Mesendoderm (in vitro differentiated cells): ENCODE measurements around the gene NNMT.

Source experiments
- DNase-seq: peaks from one replicate; pipeline ENCODE4 v3.0.0; 2013
- H2AK5ac ChIP-seq: 2 replicates; pipeline ENCODE4 v1.6.1; 2013; ENCODE audit warnings: low read length, inconsistent platforms
- H2BK120ac ChIP-seq: 2 replicates; pipeline ENCODE4 v1.6.1; 2013; ENCODE audit warnings: low read depth, mild to moderate bottlenecking, low read length, moderate library complexity, mixed read lengths
- H2BK15ac ChIP-seq: replicated peaks from 2 replicates; pipeline ENCODE4 v1.6.1; 2013; ENCODE audit warnings: low read depth, mild to moderate bottlenecking, moderate library complexity
- H2BK5ac ChIP-seq: 2 replicates; pipeline ENCODE4 v1.6.1; 2013; ENCODE audit warnings: low read length, inconsistent platforms
- H3K18ac ChIP-seq: 2 replicates; pipeline ENCODE4 v1.6.1; 2013; ENCODE audit warnings: mild to moderate bottlenecking, low read length, mixed read lengths
- H3K23ac ChIP-seq: one replicate; pipeline ENCODE4 v1.6.1; 2013; ENCODE audit warnings: low read length
- H3K27ac ChIP-seq: 2 replicates; pipeline ENCODE4 v1.5.1; 2013; ENCODE audit warnings: low read depth, mild to moderate bottlenecking, inconsistent platforms, low read length, moderate library complexity
- H3K27me3 ChIP-seq: 2 replicates; pipeline ENCODE4 v1.6.1; 2013; ENCODE audit warnings: low read length, control low read depth, mild to moderate bottlenecking, inconsistent platforms; ENCODE audit not compliant: insufficient read depth, poor library complexity
- H3K36me3 ChIP-seq: 2 replicates; pipeline ENCODE4 v1.6.1; 2013; ENCODE audit warnings: low read length, inconsistent platforms; ENCODE audit not compliant: control insufficient read depth, insufficient read depth
- H3K4ac ChIP-seq: one replicate; pipeline ENCODE4 v1.6.1; 2013; ENCODE audit warnings: low read depth, mild to moderate bottlenecking, low read length, moderate library complexity
- H3K4me1 ChIP-seq: 2 replicates; pipeline ENCODE4 v1.6.1; 2013; ENCODE audit warnings: low read depth, low read length, inconsistent platforms; ENCODE audit not compliant: control insufficient read depth
- H3K4me2 ChIP-seq: 2 replicates; pipeline ENCODE4 v1.6.1; 2013; ENCODE audit warnings: low read length
- H3K4me3 ChIP-seq: 2 replicates; pipeline ENCODE4 v1.5.1; 2013; ENCODE audit warnings: mild to moderate bottlenecking, low read length
- H3K56ac ChIP-seq: one replicate; pipeline ENCODE4 v1.6.1; 2013; ENCODE audit warnings: low read length
- H3K79me1 ChIP-seq: 2 replicates; pipeline ENCODE4 v1.6.1; 2013; ENCODE audit warnings: low read length, inconsistent platforms
- H3K79me2 ChIP-seq: 2 replicates; pipeline ENCODE4 v1.6.1; 2013; ENCODE audit warnings: mild to moderate bottlenecking, low read length; ENCODE audit not compliant: control insufficient read depth, insufficient read depth
- H3K9ac ChIP-seq: 2 replicates; pipeline ENCODE4 v1.6.1; 2013; ENCODE audit warnings: low read length, inconsistent platforms
- H4K5ac ChIP-seq: one replicate; pipeline ENCODE4 v1.6.1; 2013; ENCODE audit warnings: low read length
- H4K8ac ChIP-seq: one replicate; pipeline ENCODE4 v1.6.1; 2013; ENCODE audit warnings: low read depth, mild to moderate bottlenecking, control low read depth, low read length, moderate library complexity
- WGBS: extraction: QIAGEN DNeasy Blood & Tissue Kit; methylation state at CpG from one replicate; pipeline ENCODE4 v1.1.7; 2013; ENCODE audit warnings: low lambda C conversion rate, missing lambda C conversion rate; ENCODE audit not compliant: insufficient coverage; ENCODE audit errors: extremely low coverage; 5-methylcytosine and 5-hydroxymethylcytosine counted together

The NNMT gene

GRCh38 chr11:114252767-114253166, 43.4 kb upstream of the NNMT start:
- Histone ChIP-seq H3K56ac (no peak overlapping the region), H3K79me2 (no peaks in the 10 kb centered on the region), H3K4me2 (no peak overlapping the region), H3K4ac (no peak overlapping the region), H4K8ac (no peak overlapping the region), H3K4me1 (peaks cover 2% of the 10 kb centered on the region), H3K9ac (no peak overlapping the region), H3K79me1 (no peaks in the 10 kb centered on the region), H4K5ac (no peak overlapping the region), H3K27me3 (no peaks in the 10 kb centered on the region), H3K18ac (no peak overlapping the region), H2BK120ac (no peak overlapping the region), H2BK5ac (no peak overlapping the region), H3K4me3 (no peak overlapping the region), H2AK5ac (no peak overlapping the region), H3K23ac (no peak overlapping the region), H3K27ac (no peak overlapping the region), H3K36me3 (no peaks in the 10 kb centered on the region), H2BK15ac (no peak overlapping the region)
- WGBS, result 100% methylated on average over 2 of the region's 9 CpGs
- DNase-seq, result no peak

- no peak overlapping the region for H3K56ac ChIP-seq
- no peak overlapping the region for H4K8ac ChIP-seq
- no peak overlapping the region for H2AK5ac ChIP-seq
- H3K23ac ChIP-seq, result no peak overlapping the region
- WGBS, result no CpG with 5 or more reads among the region's 2 CpGs
- no peak overlapping the region for H2BK15ac ChIP-seq
- no peak overlapping the region for H3K4me2 ChIP-seq
- DNase-seq, result no peak
- H3K4me1 ChIP-seq, result peaks cover 2% of the 10 kb centered on the region
- H2BK120ac ChIP-seq, result no peak overlapping the region
- H3K27ac ChIP-seq, result no peak overlapping the region
- no peaks in the 10 kb centered on the region for H3K36me3 ChIP-seq
- H3K4me3 ChIP-seq, result no peak overlapping the region
- no peak overlapping the region for H3K4ac ChIP-seq
- no peaks in the 10 kb centered on the region for H3K27me3 ChIP-seq
- H3K9ac ChIP-seq, result no peak overlapping the region
- no peak overlapping the region for H4K5ac ChIP-seq
- no peaks in the 10 kb centered on the region for H3K79me1 ChIP-seq
- no peak overlapping the region for H3K18ac ChIP-seq
- no peaks in the 10 kb centered on the region for H3K79me2 ChIP-seq
- no peak overlapping the region for H2BK5ac ChIP-seq
Observed at GRCh38 chr11:114253771-114254170, 42.4 kb upstream of the NNMT start.

GRCh38 chr11:114254571-114255146, 41.5 kb upstream of the NNMT start:
- Histone ChIP-seq H2BK15ac (no peak overlapping the region), H2AK5ac (no peak overlapping the region), H3K9ac (no peak overlapping the region), H4K5ac (no peak overlapping the region), H4K8ac (no peak overlapping the region), H2BK5ac (no peak overlapping the region), H3K4ac (no peak overlapping the region), H3K4me1 (peaks cover 2% of the 10 kb centered on the region), H3K36me3 (no peaks in the 10 kb centered on the region), H3K23ac (no peak overlapping the region), H2BK120ac (no peak overlapping the region), H3K4me3 (no peak overlapping the region), H3K27ac (no peak overlapping the region), H3K79me2 (no peaks in the 10 kb centered on the region), H3K27me3 (no peaks in the 10 kb centered on the region), H3K18ac (no peak overlapping the region), H3K79me1 (no peaks in the 10 kb centered on the region), H3K4me2 (no peak overlapping the region), H3K56ac (no peak overlapping the region)
- no CpG with 5 or more reads among the region's 14 CpGs for WGBS
- no peak for DNase-seq

- H2BK120ac ChIP-seq, result no peak overlapping the region
- no peak overlapping the region for H3K18ac ChIP-seq
- H3K23ac ChIP-seq, result no peak overlapping the region
- no peak overlapping the region for H4K8ac ChIP-seq
- no peak overlapping the region for H3K56ac ChIP-seq
- no peak overlapping the region for H4K5ac ChIP-seq
- no peak overlapping the region for H3K27ac ChIP-seq
- peaks cover 2% of the 10 kb centered on the region for H3K4me1 ChIP-seq
- H3K4me3 ChIP-seq, result no peak overlapping the region
- H3K27me3 ChIP-seq, result no peaks in the 10 kb centered on the region
- no CpG with 5 or more reads among the region's 11 CpGs for WGBS
- no peak overlapping the region for H3K4me2 ChIP-seq
- H3K79me1 ChIP-seq, result no peaks in the 10 kb centered on the region
- no peak overlapping the region for H3K4ac ChIP-seq
- H3K79me2 ChIP-seq, result no peaks in the 10 kb centered on the region
- H3K9ac ChIP-seq, result no peak overlapping the region
- H2BK5ac ChIP-seq, result no peak overlapping the region
- H3K36me3 ChIP-seq, result no peaks in the 10 kb centered on the region
- no peak overlapping the region for H2AK5ac ChIP-seq
- DNase-seq, result no peak
- H2BK15ac ChIP-seq, result no peak overlapping the region
Observed at GRCh38 chr11:114255289-114255688, 40.9 kb upstream of the NNMT start.

GRCh38 chr11:114256176-114256966, 39.8 kb upstream of the NNMT start:
- Histone ChIP-seq H3K27ac (no peak overlapping the region), H2BK120ac (no peak overlapping the region), H3K79me1 (no peaks in the 10 kb centered on the region), H3K79me2 (no peaks in the 10 kb centered on the region), H3K4me3 (no peak overlapping the region), H3K23ac (no peak overlapping the region), H3K18ac (no peak overlapping the region), H2BK5ac (no peak overlapping the region), H2AK5ac (no peak overlapping the region), H3K4me1 (peaks cover 2% of the 10 kb centered on the region), H3K36me3 (no peaks in the 10 kb centered on the region), H2BK15ac (no peak overlapping the region), H4K8ac (no peak overlapping the region), H3K9ac (no peak overlapping the region), H3K27me3 (no peaks in the 10 kb centered on the region), H3K4me2 (no peak overlapping the region), H4K5ac (no peak overlapping the region), H3K56ac (no peak overlapping the region), H3K4ac (no peak overlapping the region)
- no peak for DNase-seq
- WGBS, result no CpG with 5 or more reads among the region's 20 CpGs

GRCh38 chr11:114256967-114257286, 39.3 kb upstream of the NNMT start:
- Histone ChIP-seq H3K56ac (no peak overlapping the region), H3K4me1 (no peaks in the 10 kb centered on the region), H3K4me2 (no peak overlapping the region), H3K79me2 (no peaks in the 10 kb centered on the region), H2BK15ac (no peak overlapping the region), H2BK5ac (no peak overlapping the region), H3K4me3 (no peak overlapping the region), H3K18ac (no peak overlapping the region), H3K27ac (no peak overlapping the region), H2AK5ac (no peak overlapping the region), H3K27me3 (no peaks in the 10 kb centered on the region), H4K8ac (no peak overlapping the region), H3K9ac (no peak overlapping the region), H3K36me3 (no peaks in the 10 kb centered on the region), H3K4ac (no peak overlapping the region), H3K79me1 (no peaks in the 10 kb centered on the region), H3K23ac (no peak overlapping the region), H4K5ac (no peak overlapping the region), H2BK120ac (no peak overlapping the region)
- WGBS, result no CpG with 5 or more reads among the region's 10 CpGs
- no peak for DNase-seq
